ENCODE measurements around the gene HSPE1. TPM values are rescaled to one million over a fixed set of nuclear protein-coding genes. Genes with fewer than 3 reads are reported as not detected.

Gene HSPE1
- total and polyA plus RNA-seq, 7 experiments from 2014 or later, result 46.3 to 137 (median 55.4) TPM

- peak overlapping the region in 8 of 9 donors; percentile 1 to 98 (median 63) for H3K27ac Mint-ChIP-seq
- no peak for ATAC-seq
- CTCF ChIA-PET, result interaction anchor here (1.4 kb wide), 1 partner anchor 210 kb away, joined by 5 read pairs; the partner anchor contains the start of gene MARS2
- H3K4me3 ChIP-seq (ENCODE audit: low read length), result no peak overlapping the region
- POLR2A ChIA-PET, result interaction anchor here (0.7 to 1.9 kb wide), 3 partner anchors 18 to 376 kb away, joined by 3 to 8 read pairs (median 4); partner anchors contain the start of gene MOB4
- H3K27ac ChIP-seq (ENCODE audit: low read depth, low read length), result no peak overlapping the region
- no peaks in the 10 kb centered on the region for H3K9me3 Mint-ChIP-seq
- H3K27me3 Mint-ChIP-seq, result no peaks in the 10 kb centered on the region
- peaks cover 10 to 61% (median 30%) of the 10 kb centered on the region in 3 experiments for H3K36me3 ChIP-seq (ENCODE audit: control insufficient read depth in 2 of 3, insufficient read depth in 3 of 3, low read length in 3 of 3)
- H3K36me3 Mint-ChIP-seq, result peaks cover 4 to 48% (median 19%) of the 10 kb centered on the region in 5 donors
- H3K9me3 ChIP-seq (ENCODE audit: control insufficient read depth in 2 of 3, low read length in 3 of 3), result no peaks in the 10 kb centered on the region
- DNase-seq, result no peak
- peaks cover 7 to 27% of the 10 kb centered on the region in 2 donors for H3K4me1 ChIP-seq (ENCODE audit: control insufficient read depth in 2 of 2, insufficient read depth in 2 of 2, low read length in 2 of 2)
- no peaks in the 10 kb centered on the region for H3K27me3 ChIP-seq (ENCODE audit: control insufficient read depth in 2 of 2, insufficient read depth in 2 of 2, low read length in 2 of 2)
- intact Hi-C loops (cut with micrococcal nuclease), result loop anchor here (5.0 to 10.0 kb wide), 6 partner anchors 78 to 1321 kb away; partner anchors contain the start of genes GTF3C3 (in 1 of the 2), PGAP1 (in 1 of the 2) and STK17B (in 1 of the 2)
- H3K4me3 Mint-ChIP-seq, result peak overlapping the region in 2 of 10 donors; percentile 49 to 84
- peaks cover 12 to 49% (median 37%) of the 10 kb centered on the region in 7 donors for H3K4me1 Mint-ChIP-seq
These were observed 4.6 kb upstream of the HSPE1 start for GRCh38 chr2:197495433-197496134.

GRCh38 chr2:197496695-197497094 is 3.5 kb upstream of the HSPE1 start:
- H3K9me3 ChIP-seq (ENCODE audit: control insufficient read depth in 2 of 3, low read length in 3 of 3), result no peaks in the 10 kb centered on the region
- no peak for DNase-seq
- peak overlapping the region in 9 of 10 donors; percentile 10 to 100 (median 91) for H3K4me3 Mint-ChIP-seq
- intact Hi-C loops (cut with micrococcal nuclease), result loop anchor here (5.0 to 10.0 kb wide), 6 partner anchors 79 to 1322 kb away; partner anchors contain the start of genes GTF3C3 (in 1 of the 2), PGAP1 (in 1 of the 2) and STK17B (in 1 of the 2)
- POLR2A ChIA-PET, result interaction anchor here (0.6 to 2.1 kb wide), 5 partner anchors 8 to 513 kb away, joined by 3 to 8 read pairs (median 4); partner anchors contain the start of gene MOB4
- peak overlapping the region; percentile 90 for H3K27ac ChIP-seq (ENCODE audit: low read depth, low read length)
- peaks cover 13 to 30% of the 10 kb centered on the region in 2 donors for H3K4me1 ChIP-seq (ENCODE audit: control insufficient read depth in 2 of 2, insufficient read depth in 2 of 2, low read length in 2 of 2)
- H3K27me3 Mint-ChIP-seq, result no peaks in the 10 kb centered on the region
- ATAC-seq, result no peak
- peak overlapping the region; percentile 8 to 98 (median 87) for H3K27ac Mint-ChIP-seq
- peaks cover 3 to 51% (median 22%) of the 10 kb centered on the region in 3 experiments for H3K36me3 ChIP-seq (ENCODE audit: control insufficient read depth in 2 of 3, insufficient read depth in 3 of 3, low read length in 3 of 3)
- no peak overlapping the region for H3K4me3 ChIP-seq (ENCODE audit: low read length)
- CTCF ChIA-PET, result interaction anchor here (0.7 kb wide), 1 partner anchor 30 kb away, joined by 3 read pairs; no protein-coding TSS in a partner anchor
- peaks cover 21 to 58% (median 46%) of the 10 kb centered on the region in 7 donors for H3K4me1 Mint-ChIP-seq
- H3K27me3 ChIP-seq (ENCODE audit: control insufficient read depth in 2 of 2, insufficient read depth in 2 of 2, low read length in 2 of 2), result no peaks in the 10 kb centered on the region
- H3K36me3 Mint-ChIP-seq, result peaks cover 4 to 52% (median 15%) of the 10 kb centered on the region in 5 donors
- H3K9me3 Mint-ChIP-seq, result no peaks in the 10 kb centered on the region

GRCh38 chr2:197497326-197497725 is 2.9 kb upstream of the HSPE1 start:
- ATAC-seq (no peak), DNase-seq (no peak)
- POLR2A ChIA-PET, result interaction anchor here (1.0 to 4.3 kb wide), 5 partner anchors 9 to 62 kb away, joined by 4 to 49 read pairs (median 8); partner anchors contain the start of genes MOB4 and SF3B1
- Histone ChIP-seq H3K27ac (ENCODE audit: low read depth, low read length) (peak overlapping the region; percentile 90), H3K27me3 (ENCODE audit: control insufficient read depth in 2 of 2, insufficient read depth in 2 of 2, low read length in 2 of 2) (no peaks in the 10 kb centered on the region), H3K9me3 (ENCODE audit: control insufficient read depth in 2 of 3, low read length in 3 of 3) (no peaks in the 10 kb centered on the region), H3K36me3 (ENCODE audit: control insufficient read depth in 2 of 3, insufficient read depth in 3 of 3, low read length in 3 of 3) (peaks cover 3 to 44% (median 20%) of the 10 kb centered on the region in 3 experiments), H3K4me3 (ENCODE audit: low read length) (no peak overlapping the region), H3K4me1 (ENCODE audit: control insufficient read depth in 2 of 2, insufficient read depth in 2 of 2, low read length in 2 of 2) (peaks cover 17 to 34% of the 10 kb centered on the region in 2 donors)
- intact Hi-C loops (cut with micrococcal nuclease), result loop anchor here (5.0 to 10.0 kb wide), 6 partner anchors 80 to 1323 kb away; partner anchors contain the start of genes GTF3C3 (in 1 of the 2), PGAP1 (in 1 of the 2) and STK17B (in 1 of the 2)
- Mint-ChIP-seq H3K27me3 (no peaks in the 10 kb centered on the region), H3K36me3 (peaks cover 7 to 57% (median 21%) of the 10 kb centered on the region in 5 donors), H3K9me3 (no peaks in the 10 kb centered on the region), H3K27ac (peak overlapping the region; percentile 83 to 98 (median 94)), H3K4me3 (peak overlapping the region; percentile 47 to 100 (median 92)), H3K4me1 (peaks cover 28 to 64% (median 52%) of the 10 kb centered on the region in 7 donors)
- CTCF ChIA-PET, result no interaction called here

- Histone ChIP-seq H3K4me3 (ENCODE audit: low read length) (peak overlapping the region; percentile 94), H3K4me1 (ENCODE audit: control insufficient read depth in 2 of 2, insufficient read depth in 2 of 2, low read length in 2 of 2) (peaks cover 17 to 41% of the 10 kb centered on the region in 2 donors), H3K27me3 (ENCODE audit: control insufficient read depth in 2 of 2, insufficient read depth in 2 of 2, low read length in 2 of 2) (no peaks in the 10 kb centered on the region), H3K36me3 (ENCODE audit: control insufficient read depth in 2 of 3, insufficient read depth in 3 of 3, low read length in 3 of 3) (peaks cover 3 to 35% (median 13%) of the 10 kb centered on the region in 3 experiments), H3K9me3 (ENCODE audit: control insufficient read depth in 2 of 3, low read length in 3 of 3) (no peaks in the 10 kb centered on the region), H3K27ac (ENCODE audit: low read depth, low read length) (peak overlapping the region; percentile 90)
- ChIA-PET CTCF (interaction anchor here (0.6 to 1.1 kb wide), 2 partner anchors 41 to 89 kb away, joined by 3 to 5 read pairs; no protein-coding TSS in a partner anchor), POLR2A (interaction anchor here (0.6 to 5.3 kb wide), 12 partner anchors 8 to 299 kb away, joined by 3 to 100 read pairs (median 8); partner anchors contain the start of genes COQ10B, MOB4 and SF3B1)
- Mint-ChIP-seq H3K36me3 (peaks cover 4 to 52% (median 22%) of the 10 kb centered on the region in 5 donors), H3K4me3 (peak overlapping the region; percentile 84 to 100 (median 94)), H3K9me3 (no peaks in the 10 kb centered on the region), H3K27me3 (no peaks in the 10 kb centered on the region), H3K27ac (peak overlapping the region; percentile 83 to 98 (median 94)), H3K4me1 (peaks cover 31 to 66% (median 60%) of the 10 kb centered on the region in 7 donors)
- intact Hi-C loops (cut with micrococcal nuclease), result loop anchor here (5.0 to 10.0 kb wide), 6 partner anchors 81 to 1324 kb away; partner anchors contain the start of genes GTF3C3 (in 1 of the 2), PGAP1 (in 1 of the 2) and STK17B (in 1 of the 2)
- ATAC-seq, result no peak
- no peak for DNase-seq
These were observed 1.8 kb upstream of the HSPE1 start for GRCh38 chr2:197498235-197498936.

- no peaks in the 10 kb centered on the region for H3K27me3 ChIP-seq (ENCODE audit: control insufficient read depth in 2 of 2, insufficient read depth in 2 of 2, low read length in 2 of 2)
- peak; percentile 4 to 62 (median 30) for DNase-seq
- ChIA-PET CTCF (interaction anchor here (0.6 to 1.3 kb wide), 4 partner anchors 18 to 175 kb away, joined by 3 to 5 read pairs (median 4); partner anchors contain the start of gene SF3B1), POLR2A (interaction anchor here (0.5 to 5.3 kb wide), 17 partner anchors 8 to 300 kb away, joined by 3 to 100 read pairs (median 5); partner anchors contain the start of genes COQ10B, MARS2, MOB4 and SF3B1)
- peaks cover 3 to 33% (median 13%) of the 10 kb centered on the region in 3 experiments for H3K36me3 ChIP-seq (ENCODE audit: control insufficient read depth in 2 of 3, insufficient read depth in 3 of 3, low read length in 3 of 3)
- peaks cover 17 to 41% of the 10 kb centered on the region in 2 donors for H3K4me1 ChIP-seq (ENCODE audit: control insufficient read depth in 2 of 2, insufficient read depth in 2 of 2, low read length in 2 of 2)
- Mint-ChIP-seq H3K27ac (peak overlapping the region; percentile 83 to 98 (median 94)), H3K4me3 (peak overlapping the region; percentile 84 to 100 (median 94)), H3K36me3 (peaks cover 4 to 54% (median 20%) of the 10 kb centered on the region in 5 donors), H3K27me3 (no peaks in the 10 kb centered on the region), H3K4me1 (peaks cover 31 to 69% (median 60%) of the 10 kb centered on the region in 7 donors), H3K9me3 (no peaks in the 10 kb centered on the region)
- ATAC-seq, result no peak
- H3K9me3 ChIP-seq (ENCODE audit: control insufficient read depth in 2 of 3, low read length in 3 of 3), result no peaks in the 10 kb centered on the region
- H3K27ac ChIP-seq (ENCODE audit: low read depth, low read length), result peak overlapping the region; percentile 90
- intact Hi-C loops (cut with micrococcal nuclease), result loop anchor here (1.0 to 10.0 kb wide), 7 partner anchors 82 to 1324 kb away; partner anchors contain the start of genes GTF3C3 (in 1 of the 2), PGAP1 (in 1 of the 2) and STK17B (in 1 of the 2)
- peak overlapping the region; percentile 94 for H3K4me3 ChIP-seq (ENCODE audit: low read length)
These were observed 1.1 kb upstream of the HSPE1 start for GRCh38 chr2:197498937-197499593.
